Mesendoderm (in vitro differentiated cells): Measurements from ENCODE around the gene PDPN.
A peak's percentile ranks its signal among the peaks of the same experiment; 100 is the strongest.

Experiments
- DNase-seq: peaks from one replicate; pipeline ENCODE4 v3.0.0; 2013
- H2AK5ac ChIP-seq: 2 replicates; pipeline ENCODE4 v1.6.1; 2013; ENCODE audit warnings: low read length, inconsistent platforms
- H2BK120ac ChIP-seq: 2 replicates; pipeline ENCODE4 v1.6.1; 2013; ENCODE audit warnings: low read depth, mild to moderate bottlenecking, low read length, moderate library complexity, mixed read lengths
- H2BK15ac ChIP-seq: replicated peaks from 2 replicates; pipeline ENCODE4 v1.6.1; 2013; ENCODE audit warnings: low read depth, mild to moderate bottlenecking, moderate library complexity
- H2BK5ac ChIP-seq: 2 replicates; pipeline ENCODE4 v1.6.1; 2013; ENCODE audit warnings: low read length, inconsistent platforms
- H3K18ac ChIP-seq: 2 replicates; pipeline ENCODE4 v1.6.1; 2013; ENCODE audit warnings: mild to moderate bottlenecking, low read length, mixed read lengths
- H3K23ac ChIP-seq: one replicate; pipeline ENCODE4 v1.6.1; 2013; ENCODE audit warnings: low read length
- H3K27ac ChIP-seq: 2 replicates; pipeline ENCODE4 v1.5.1; 2013; ENCODE audit warnings: low read depth, mild to moderate bottlenecking, inconsistent platforms, low read length, moderate library complexity
- H3K27me3 ChIP-seq: 2 replicates; pipeline ENCODE4 v1.6.1; 2013; ENCODE audit warnings: low read length, control low read depth, mild to moderate bottlenecking, inconsistent platforms; ENCODE audit not compliant: insufficient read depth, poor library complexity
- H3K36me3 ChIP-seq: 2 replicates; pipeline ENCODE4 v1.6.1; 2013; ENCODE audit warnings: low read length, inconsistent platforms; ENCODE audit not compliant: control insufficient read depth, insufficient read depth
- H3K4ac ChIP-seq: one replicate; pipeline ENCODE4 v1.6.1; 2013; ENCODE audit warnings: low read depth, mild to moderate bottlenecking, low read length, moderate library complexity
- H3K4me1 ChIP-seq: 2 replicates; pipeline ENCODE4 v1.6.1; 2013; ENCODE audit warnings: low read depth, low read length, inconsistent platforms; ENCODE audit not compliant: control insufficient read depth
- H3K4me2 ChIP-seq: 2 replicates; pipeline ENCODE4 v1.6.1; 2013; ENCODE audit warnings: low read length
- H3K4me3 ChIP-seq: 2 replicates; pipeline ENCODE4 v1.5.1; 2013; ENCODE audit warnings: mild to moderate bottlenecking, low read length
- H3K56ac ChIP-seq: one replicate; pipeline ENCODE4 v1.6.1; 2013; ENCODE audit warnings: low read length
- H3K79me1 ChIP-seq: 2 replicates; pipeline ENCODE4 v1.6.1; 2013; ENCODE audit warnings: low read length, inconsistent platforms
- H3K79me2 ChIP-seq: 2 replicates; pipeline ENCODE4 v1.6.1; 2013; ENCODE audit warnings: mild to moderate bottlenecking, low read length; ENCODE audit not compliant: control insufficient read depth, insufficient read depth
- H3K9ac ChIP-seq: 2 replicates; pipeline ENCODE4 v1.6.1; 2013; ENCODE audit warnings: low read length, inconsistent platforms
- H4K5ac ChIP-seq: one replicate; pipeline ENCODE4 v1.6.1; 2013; ENCODE audit warnings: low read length
- H4K8ac ChIP-seq: one replicate; pipeline ENCODE4 v1.6.1; 2013; ENCODE audit warnings: low read depth, mild to moderate bottlenecking, control low read depth, low read length, moderate library complexity
- WGBS: extraction: QIAGEN DNeasy Blood & Tissue Kit; methylation state at CpG from one replicate; pipeline ENCODE4 v1.1.7; 2013; ENCODE audit warnings: low lambda C conversion rate, missing lambda C conversion rate; ENCODE audit not compliant: insufficient coverage; ENCODE audit errors: extremely low coverage; 5-methylcytosine and 5-hydroxymethylcytosine counted together

PDPN gene

DNA sequence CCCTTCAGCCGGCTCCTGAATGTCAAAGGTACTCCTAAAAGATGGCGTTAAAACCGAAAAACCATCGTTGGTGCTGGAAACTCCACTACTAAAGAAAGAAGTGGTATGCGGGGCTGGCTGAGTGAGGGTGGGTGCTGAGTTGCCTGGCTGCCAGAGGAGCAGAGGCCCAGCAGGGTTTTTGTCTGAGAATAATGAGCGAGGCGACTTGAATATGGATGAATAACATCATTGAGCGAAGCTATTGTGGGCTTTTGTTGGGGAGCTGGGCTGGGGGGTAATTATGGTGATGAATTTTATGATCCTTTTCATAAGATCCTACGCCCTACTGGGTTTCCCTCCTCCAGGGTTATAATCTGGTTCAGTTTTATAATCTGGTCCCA is 2.0 kb downstream of the PDPN start:
- H3K79me2 ChIP-seq, result peaks cover 15% of the 10 kb centered on the region
- no peak overlapping the region for H3K4me3 ChIP-seq
- no peak overlapping the region for H2BK120ac ChIP-seq
- peaks cover 5% of the 10 kb centered on the region for H3K79me1 ChIP-seq
- no peak overlapping the region for H3K18ac ChIP-seq
- H3K4me2 ChIP-seq, result peak overlapping the region; percentile 11
- DNase-seq, result no peak
- H4K5ac ChIP-seq, result no peak overlapping the region
- no CpG with 5 or more reads among the region's 9 CpGs for WGBS
- no peak overlapping the region for H3K9ac ChIP-seq
- no peak overlapping the region for H3K27ac ChIP-seq
- H3K56ac ChIP-seq, result peak overlapping the region; percentile 54
- no peaks in the 10 kb centered on the region for H3K36me3 ChIP-seq
- no peak overlapping the region for H3K4ac ChIP-seq
- H3K4me1 ChIP-seq, result peaks cover 3% of the 10 kb centered on the region
- no peaks in the 10 kb centered on the region for H3K27me3 ChIP-seq
- H2BK15ac ChIP-seq, result no peak overlapping the region
- H4K8ac ChIP-seq, result peak overlapping the region; percentile 15
- no peak overlapping the region for H2BK5ac ChIP-seq
- H3K23ac ChIP-seq, result no peak overlapping the region
- no peak overlapping the region for H2AK5ac ChIP-seq

DNA sequence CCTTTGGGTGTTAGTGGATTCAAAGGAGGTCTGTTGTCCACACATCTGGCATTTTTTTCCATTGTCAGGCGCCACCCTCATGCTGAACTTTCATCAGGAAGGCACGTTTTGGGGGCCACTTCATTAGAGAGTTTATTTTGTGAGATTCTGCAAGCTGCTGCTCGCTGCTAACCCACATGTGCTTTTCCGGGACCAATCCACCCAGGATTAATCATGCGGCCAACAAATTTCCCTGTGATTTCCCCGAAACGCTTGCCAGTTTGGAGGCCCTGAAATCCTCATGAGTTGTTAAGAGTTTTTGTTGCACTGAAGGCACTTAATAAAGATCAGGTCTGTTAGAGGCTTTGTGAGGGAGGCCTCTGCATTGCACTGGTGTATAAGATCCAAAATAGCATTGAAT is 2.4 kb downstream of the PDPN start:
- no peak overlapping the region for H3K4me3 ChIP-seq
- H3K23ac ChIP-seq, result no peak overlapping the region
- no peak overlapping the region for H2BK120ac ChIP-seq
- H4K8ac ChIP-seq, result no peak overlapping the region
- H3K56ac ChIP-seq, result no peak overlapping the region
- no peak overlapping the region for H3K9ac ChIP-seq
- peaks cover 3% of the 10 kb centered on the region for H3K4me1 ChIP-seq
- DNase-seq, result no peak
- no peak overlapping the region for H3K18ac ChIP-seq
- no peak overlapping the region for H4K5ac ChIP-seq
- H3K27me3 ChIP-seq, result no peaks in the 10 kb centered on the region
- H3K27ac ChIP-seq, result no peak overlapping the region
- H3K79me1 ChIP-seq, result peaks cover 5% of the 10 kb centered on the region
- no CpG with 5 or more reads among the region's 7 CpGs for WGBS
- H2BK5ac ChIP-seq, result no peak overlapping the region
- no peak overlapping the region for H3K4ac ChIP-seq
- H2AK5ac ChIP-seq, result no peak overlapping the region
- no peaks in the 10 kb centered on the region for H3K36me3 ChIP-seq
- peaks cover 15% of the 10 kb centered on the region for H3K79me2 ChIP-seq
- no peak overlapping the region for H2BK15ac ChIP-seq
- H3K4me2 ChIP-seq, result no peak overlapping the region

DNA sequence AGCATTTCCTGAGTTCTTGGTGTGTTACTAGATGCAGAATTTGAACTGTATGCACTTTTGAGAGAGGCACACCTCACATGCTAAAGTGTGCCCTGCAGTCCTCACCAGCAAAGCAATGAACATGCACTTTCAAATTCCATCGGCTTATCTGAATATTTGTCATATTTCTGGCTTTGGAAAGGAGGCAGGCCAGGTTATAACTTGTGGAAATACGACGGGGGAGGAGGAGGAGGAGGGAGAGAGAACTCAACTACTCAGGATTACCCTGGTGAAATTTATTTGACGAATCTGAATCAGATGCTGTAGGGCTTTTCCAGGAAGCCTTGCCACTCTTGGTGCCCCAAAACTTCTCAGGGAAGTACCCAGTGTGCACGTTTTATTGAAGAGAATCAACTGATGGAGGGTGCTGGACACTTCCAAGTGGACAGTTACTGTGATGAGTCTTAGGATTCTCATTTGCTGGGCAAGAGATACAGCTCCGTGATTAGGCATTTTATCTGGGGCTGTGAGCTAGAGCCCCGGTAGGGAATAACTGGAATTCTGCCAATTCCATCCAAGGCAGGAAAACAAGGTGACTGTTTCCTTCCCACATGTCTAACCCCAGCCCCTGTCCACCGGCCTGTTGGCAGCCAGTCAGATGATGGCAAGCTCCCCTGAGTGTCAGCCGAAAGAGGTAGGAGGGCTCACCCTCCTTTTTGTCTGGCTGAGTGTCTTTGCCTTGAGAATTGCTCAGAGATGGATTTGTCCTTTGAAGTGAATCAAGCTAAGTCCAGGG is 3.8 kb downstream of the PDPN start:
- no peak overlapping the region for H2AK5ac ChIP-seq
- no peak overlapping the region for H2BK15ac ChIP-seq
- no peak overlapping the region for H3K4me3 ChIP-seq
- H3K27me3 ChIP-seq, result no peaks in the 10 kb centered on the region
- H3K27ac ChIP-seq, result no peak overlapping the region
- H4K5ac ChIP-seq, result no peak overlapping the region
- peaks cover 3% of the 10 kb centered on the region for H3K4me1 ChIP-seq
- H3K23ac ChIP-seq, result no peak overlapping the region
- peak overlapping the region; percentile 10 for H3K56ac ChIP-seq
- H2BK5ac ChIP-seq, result no peak overlapping the region
- H3K36me3 ChIP-seq, result no peaks in the 10 kb centered on the region
- no peak for DNase-seq
- peaks cover 15% of the 10 kb centered on the region for H3K79me2 ChIP-seq
- no peak overlapping the region for H3K4me2 ChIP-seq
- H3K79me1 ChIP-seq, result peaks cover 5% of the 10 kb centered on the region
- WGBS, result no CpG with 5 or more reads among the region's 9 CpGs
- H3K4ac ChIP-seq, result no peak overlapping the region
- H3K9ac ChIP-seq, result no peak overlapping the region
- H3K18ac ChIP-seq, result no peak overlapping the region
- no peak overlapping the region for H4K8ac ChIP-seq
- no peak overlapping the region for H2BK120ac ChIP-seq

DNA sequence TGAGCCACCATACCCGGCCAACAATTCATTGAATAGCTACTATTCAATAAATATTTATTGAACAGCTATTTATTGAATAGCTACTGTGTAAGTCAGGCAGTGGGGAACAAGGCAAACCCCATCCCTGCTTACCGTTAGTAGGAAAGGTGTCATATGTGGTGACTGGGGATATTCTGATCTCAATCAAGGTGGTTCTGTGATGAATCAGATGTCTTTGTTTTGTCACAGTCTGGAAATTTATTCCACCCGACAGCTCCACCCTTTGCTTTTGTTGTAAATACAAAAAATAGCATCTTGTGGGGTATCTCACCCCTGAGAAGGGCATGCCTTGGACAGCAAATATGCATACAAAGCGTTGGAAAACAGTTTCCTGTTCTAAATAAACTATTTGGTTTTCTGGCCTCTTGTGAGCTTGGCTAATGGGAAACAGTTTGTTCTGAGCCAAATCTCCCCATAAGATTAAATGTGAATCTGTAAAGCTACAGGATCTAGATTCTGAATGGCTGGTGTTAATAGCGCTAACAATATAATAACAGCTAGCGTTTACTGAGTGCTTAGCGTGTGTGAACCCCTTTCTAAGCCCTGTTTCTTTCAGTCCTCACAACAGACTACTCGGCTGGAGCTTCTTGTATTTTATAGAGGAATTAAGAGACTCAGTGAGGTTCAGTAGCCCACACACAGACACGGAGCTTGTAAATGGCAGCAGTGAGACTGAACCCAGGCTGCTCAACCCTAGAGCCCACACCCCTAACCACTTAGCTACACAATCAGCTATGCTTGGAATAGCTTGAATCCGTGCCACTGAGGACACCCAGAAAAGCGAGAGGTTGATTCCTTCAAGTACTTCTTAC is 5.5 kb downstream of the PDPN start:
- peaks cover 3% of the 10 kb centered on the region for H3K4me1 ChIP-seq
- H3K4me3 ChIP-seq, result no peak overlapping the region
- no peak for DNase-seq
- no peak overlapping the region for H2AK5ac ChIP-seq
- H3K27me3 ChIP-seq, result no peaks in the 10 kb centered on the region
- H3K79me1 ChIP-seq, result peaks cover 5% of the 10 kb centered on the region
- H3K23ac ChIP-seq, result no peak overlapping the region
- H3K27ac ChIP-seq, result no peak overlapping the region
- H3K4me2 ChIP-seq, result no peak overlapping the region
- no peak overlapping the region for H2BK15ac ChIP-seq
- no peak overlapping the region for H3K9ac ChIP-seq
- H3K18ac ChIP-seq, result no peak overlapping the region
- H2BK5ac ChIP-seq, result no peak overlapping the region
- no CpG with 5 or more reads among the region's 11 CpGs for WGBS
- no peak overlapping the region for H2BK120ac ChIP-seq
- no peak overlapping the region for H4K5ac ChIP-seq
- no peak overlapping the region for H4K8ac ChIP-seq
- H3K36me3 ChIP-seq, result no peaks in the 10 kb centered on the region
- H3K4ac ChIP-seq, result no peak overlapping the region
- H3K79me2 ChIP-seq, result peaks cover 14% of the 10 kb centered on the region
- H3K56ac ChIP-seq, result no peak overlapping the region

DNA sequence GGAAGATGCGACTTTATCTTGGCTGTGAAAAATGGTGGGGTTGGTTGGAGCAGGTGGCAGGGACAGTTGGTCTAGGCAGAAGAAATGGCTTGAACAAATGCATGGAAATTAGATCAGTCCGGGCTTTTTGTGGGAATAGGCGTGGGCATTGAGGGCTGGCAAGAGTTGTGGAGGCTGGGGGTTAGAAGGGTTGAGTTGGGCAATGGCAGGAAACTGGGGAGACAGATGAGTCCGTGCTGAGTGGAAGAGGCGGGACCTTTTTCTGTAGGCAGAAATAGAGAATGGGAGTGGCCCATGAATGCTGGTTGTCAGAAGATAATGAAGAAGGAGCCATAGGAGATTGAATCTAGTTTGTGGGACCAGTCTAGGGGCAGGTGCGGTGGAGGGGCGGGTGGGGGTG is 6.9 kb downstream of the PDPN start:
- no CpG with 5 or more reads among the region's 7 CpGs for WGBS
- H2AK5ac ChIP-seq, result no peak overlapping the region

More for the DNA sequence above, 6.9 kb downstream of the PDPN start:
- Histone ChIP-seq H3K27me3 (no peaks in the 10 kb centered on the region), H3K4me2 (no peak overlapping the region), H3K23ac (no peak overlapping the region), H3K36me3 (no peaks in the 10 kb centered on the region), H2BK120ac (no peak overlapping the region), H4K8ac (no peak overlapping the region), H4K5ac (no peak overlapping the region), H3K9ac (no peak overlapping the region), H3K4me3 (no peak overlapping the region), H3K79me1 (peaks cover 6% of the 10 kb centered on the region), H2BK15ac (no peak overlapping the region), H3K56ac (no peak overlapping the region), H3K27ac (no peak overlapping the region), H2BK5ac (no peak overlapping the region), H3K18ac (no peak overlapping the region), H3K4me1 (no peaks in the 10 kb centered on the region), H3K4ac (no peak overlapping the region), H3K79me2 (peaks cover 5% of the 10 kb centered on the region)
- no peak for DNase-seq
